CD8-positive, alpha-beta memory T cell (primary cell): ENCODE data around the gene CTU2. TPM values are rescaled to one million over a fixed set of nuclear protein-coding genes. Genes with fewer than 3 reads are reported as not detected.

Experiments
- CTCF ChIA-PET: fragments of 350-600 bp; sonication (Branson Sonifier 250); formaldehyde crosslinking; loops from one replicate; lab custom pipeline; 2021; ENCODE audit warnings: antibody characterized with exemption; lab: Charles Lee
- POLR2A ChIA-PET: fragments of 350-600 bp; sonication (Branson Sonifier 250); formaldehyde crosslinking; loops from one replicate; lab custom pipeline; 2021; ENCODE audit warnings: antibody characterized with exemption; lab: Charles Lee
- DNase-seq, 5 donors: peaks; one replicate each; pipeline versions ENCODE4 v3.0.0 to v3.0.0-alpha.2; 2020 to 2022; ENCODE audit warnings: mixed read lengths in 1 of 5
- H3K27ac ChIP-seq: one replicate; pipeline ENCODE4 v1.7.0; 2013; ENCODE audit warnings: low read depth, mild to moderate bottlenecking, low read length, moderate library complexity
- H3K27me3 ChIP-seq: 2 replicates; pipeline ENCODE4 v1.7.0; 2013; ENCODE audit warnings: low read length, mild to moderate bottlenecking; ENCODE audit not compliant: insufficient read depth, poor library complexity, severe bottlenecking
- H3K36me3 ChIP-seq: 2 replicates; pipeline ENCODE4 v1.7.0; 2013; ENCODE audit warnings: mild to moderate bottlenecking, low read length, moderate library complexity; ENCODE audit not compliant: insufficient read depth
- H3K4me1 ChIP-seq: 2 replicates; pipeline ENCODE4 v1.7.0; 2013; ENCODE audit warnings: mild to moderate bottlenecking, low read length, moderate library complexity; ENCODE audit not compliant: insufficient read depth
- H3K4me3 ChIP-seq: 2 replicates; pipeline ENCODE4 v1.7.0; 2013; ENCODE audit warnings: mild to moderate bottlenecking, low read length
- H3K9me3 ChIP-seq: 2 replicates; pipeline ENCODE4 v1.7.0; 2013; ENCODE audit warnings: mild to moderate bottlenecking, low read length
- H3K27ac Mint-ChIP-seq, 8 donors: one replicate each; pipeline ENCODE4 v1.8.0; 2020 to 2021; ENCODE audit warnings: mixed read lengths in 8 of 8, mild to moderate bottlenecking in 6 of 8, inconsistent platforms in 3 of 8, moderate library complexity in 3 of 8
- H3K27me3 Mint-ChIP-seq, 2 donors: one replicate each; pipeline ENCODE4 v1.8.0; 2020 to 2021; ENCODE audit warnings: mixed read lengths in 2 of 2, mild to moderate bottlenecking in 1 of 2, moderate library complexity in 1 of 2
- H3K36me3 Mint-ChIP-seq, 3 donors: one replicate each; pipeline ENCODE4 v1.8.0; 2020 to 2021; ENCODE audit warnings: mixed read lengths in 3 of 3, inconsistent platforms in 1 of 3, mild to moderate bottlenecking in 1 of 3
- H3K4me1 Mint-ChIP-seq, 3 donors: one replicate each; pipeline ENCODE4 v1.8.0; 2020 to 2021; ENCODE audit warnings: mixed read lengths in 3 of 3, inconsistent platforms in 1 of 3, mild to moderate bottlenecking in 1 of 3
- H3K4me3 Mint-ChIP-seq, 7 donors: one replicate each; pipeline ENCODE4 v1.8.0; 2020 to 2021; ENCODE audit warnings: mixed read lengths in 7 of 7, mild to moderate bottlenecking in 6 of 7, moderate library complexity in 4 of 7, inconsistent platforms in 2 of 7
- H3K9me3 Mint-ChIP-seq, 5 donors: one replicate each; pipeline ENCODE4 v1.8.0; 2020 to 2022; ENCODE audit warnings: mixed read lengths in 5 of 5, mild to moderate bottlenecking in 3 of 5, moderate library complexity in 2 of 5, inconsistent platforms in 1 of 5
- polyA plus RNA-seq: library from polyadenylated mRNA; unstranded; fragments of 300-500 nt; fragmentation: Illumina TruSeq; gene quantifications from one replicate; pipeline ENCODE4 v1.2.3, GENCODE V29; 2021
- total RNA-seq, 2 experiments: library from RNA; stranded (reverse); gene quantifications; one replicate each; pipeline ENCODE4 v1.2.3, GENCODE V29; 2021

CTU2 gene
- total and polyA plus RNA-seq, 3 experiments from 2014 or later, result 21.6 to 69.0 (median 68.6) TPM

DNA sequence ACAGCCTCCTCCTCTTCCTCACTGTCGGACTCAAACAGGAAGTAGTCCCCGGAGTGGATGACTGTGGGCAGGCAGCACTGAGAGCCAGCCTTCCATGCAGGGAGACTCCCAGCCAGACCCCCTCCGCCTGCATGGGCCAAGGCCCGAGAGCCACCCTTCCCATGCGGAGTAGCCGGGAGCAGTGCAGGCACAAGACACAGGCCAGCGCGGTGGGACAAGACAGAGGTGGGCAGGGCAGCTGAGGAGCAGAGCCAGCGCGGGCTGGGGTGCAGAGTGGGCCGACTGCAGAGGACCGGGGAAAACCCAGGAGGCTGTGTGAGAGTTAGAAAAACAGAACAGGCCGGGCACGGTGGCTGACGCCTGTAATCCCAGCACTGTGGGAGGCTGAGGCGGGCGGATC is 17.6 kb downstream of the CTU2 start:
- Mint-ChIP-seq H3K4me1 (no peaks in the 10 kb centered on the region), H3K4me3 (no peak overlapping the region), H3K27ac (peak overlapping the region in 1 of 8 donors; percentile 50), H3K27me3 (peaks cover 0 to 1% of the 10 kb centered on the region in 2 donors), H3K36me3 (peaks cover 0 to 79% (median 2%) of the 10 kb centered on the region in 3 donors), H3K9me3 (no peaks in the 10 kb centered on the region)
- Histone ChIP-seq H3K27me3 (no peaks in the 10 kb centered on the region), H3K9me3 (no peaks in the 10 kb centered on the region), H3K4me3 (no peak overlapping the region), H3K4me1 (no peaks in the 10 kb centered on the region), H3K27ac (no peak overlapping the region), H3K36me3 (peaks cover 43% of the 10 kb centered on the region)
- DNase-seq, result no peak
- ChIA-PET POLR2A (no interaction called here), CTCF (interaction anchor here (1.3 to 1.7 kb wide), 2 partner anchors 9 to 13 kb away, joined by 3 to 5 read pairs; no protein-coding TSS in a partner anchor)

DNA sequence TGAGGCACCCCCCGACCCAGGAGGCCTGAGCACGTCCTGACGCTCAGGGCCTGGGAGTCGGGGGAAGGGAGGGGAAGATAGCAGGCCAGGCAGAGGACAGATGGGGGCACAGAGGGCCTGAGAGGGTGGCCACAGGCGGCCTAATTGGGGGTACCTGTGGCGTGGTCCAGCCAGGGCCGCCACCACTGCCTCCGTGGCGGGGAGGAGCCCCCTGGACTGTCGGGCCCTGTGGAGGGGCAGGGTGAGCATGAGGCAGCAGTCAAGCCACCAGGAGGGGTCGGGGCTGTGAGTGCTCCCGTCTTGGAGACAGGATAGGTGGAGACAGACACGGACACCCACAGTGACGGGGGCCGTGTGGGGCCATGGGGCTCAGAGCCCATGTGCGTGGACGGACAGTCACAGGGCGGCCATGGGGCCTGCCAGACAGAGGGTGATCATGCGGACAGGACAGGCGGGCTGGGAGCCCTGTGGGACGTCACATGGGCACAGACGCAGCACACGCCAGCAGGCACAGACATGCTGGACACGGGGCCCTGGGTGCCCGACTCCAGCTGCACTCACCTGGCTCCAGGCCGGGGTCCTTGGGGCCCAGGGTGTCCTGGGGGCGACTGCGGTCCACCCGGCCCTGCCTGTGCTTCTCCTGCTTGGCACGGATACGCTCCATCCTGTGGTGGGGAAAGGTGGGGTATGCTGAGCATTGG is 18.7 kb downstream of the CTU2 start:
- no peak overlapping the region for H3K4me3 Mint-ChIP-seq
- Histone ChIP-seq H3K4me3 (no peak overlapping the region), H3K36me3 (peaks cover 34% of the 10 kb centered on the region), H3K27ac (no peak overlapping the region), H3K27me3 (no peaks in the 10 kb centered on the region), H3K4me1 (no peaks in the 10 kb centered on the region), H3K9me3 (no peaks in the 10 kb centered on the region)
- peaks cover 0 to under 1% of the 10 kb centered on the region in 2 donors for H3K27me3 Mint-ChIP-seq
- no peaks in the 10 kb centered on the region for H3K4me1 Mint-ChIP-seq
- no peaks in the 10 kb centered on the region for H3K9me3 Mint-ChIP-seq
- CTCF ChIA-PET, result interaction anchor here (1.7 kb wide), 2 partner anchors 12 kb away, joined by 5 read pairs; no protein-coding TSS in a partner anchor
- peaks cover 0 to 71% (median 4%) of the 10 kb centered on the region in 3 donors for H3K36me3 Mint-ChIP-seq
- H3K27ac Mint-ChIP-seq, result peak overlapping the region in 1 of 8 donors; percentile 88
- DNase-seq, result no peak
- POLR2A ChIA-PET, result no interaction called here

DNA sequence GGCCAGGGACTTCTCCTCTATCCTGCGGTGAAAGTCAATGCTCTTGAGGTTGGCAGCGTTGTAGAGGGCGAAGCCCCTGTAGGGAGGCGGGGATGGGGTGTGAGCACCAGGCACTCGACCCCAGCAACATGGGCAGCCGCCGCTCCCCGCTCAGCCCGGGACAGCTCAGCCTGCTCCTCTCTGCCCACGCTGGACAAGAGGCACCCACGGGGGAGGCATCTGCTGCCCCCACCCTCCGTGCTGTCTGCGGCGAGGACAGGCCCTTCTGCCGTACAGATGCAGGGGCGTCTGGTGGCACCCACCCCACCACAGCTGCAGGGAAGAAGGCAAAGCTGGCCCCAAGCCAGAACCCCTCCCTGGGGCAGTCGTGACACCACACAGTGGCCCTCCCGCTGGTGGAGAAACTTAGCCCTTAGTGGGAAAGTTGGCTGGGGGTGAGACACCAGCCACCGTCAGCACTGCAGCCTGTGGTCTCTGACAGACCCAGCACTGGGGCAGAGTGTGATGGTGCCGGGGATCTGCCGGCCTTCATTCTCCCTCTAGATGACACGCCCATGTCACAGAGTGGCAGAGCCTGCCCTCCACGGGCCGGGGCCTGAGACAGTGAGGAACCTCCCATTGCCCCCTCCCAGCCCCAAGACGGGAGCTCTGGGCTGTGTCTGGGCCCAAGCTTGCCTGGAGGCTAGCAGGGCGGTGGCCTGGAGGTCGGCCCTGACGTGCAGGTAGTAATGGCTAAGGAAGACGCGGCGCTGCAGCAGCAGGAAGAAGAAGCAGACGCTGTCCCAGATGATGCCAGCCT is 19.5 kb downstream of the CTU2 start:
- no peak overlapping the region for H3K27ac ChIP-seq
- H3K4me3 ChIP-seq, result no peak overlapping the region
- Mint-ChIP-seq H3K36me3 (peaks cover 0 to 69% (median 4%) of the 10 kb centered on the region in 3 donors), H3K4me1 (no peaks in the 10 kb centered on the region), H3K4me3 (no peak overlapping the region), H3K27me3 (no peaks in the 10 kb centered on the region), H3K27ac (no peak overlapping the region), H3K9me3 (no peaks in the 10 kb centered on the region)
- POLR2A ChIA-PET, result no interaction called here
- DNase-seq, result no peak
- CTCF ChIA-PET, result interaction anchor here (1.7 kb wide), 1 partner anchor 11 kb away, joined by 5 read pairs; no protein-coding TSS in a partner anchor
- H3K4me1 ChIP-seq, result no peaks in the 10 kb centered on the region
- H3K9me3 ChIP-seq, result no peaks in the 10 kb centered on the region
- H3K36me3 ChIP-seq, result peaks cover 35% of the 10 kb centered on the region
- H3K27me3 ChIP-seq, result no peaks in the 10 kb centered on the region

DNA sequence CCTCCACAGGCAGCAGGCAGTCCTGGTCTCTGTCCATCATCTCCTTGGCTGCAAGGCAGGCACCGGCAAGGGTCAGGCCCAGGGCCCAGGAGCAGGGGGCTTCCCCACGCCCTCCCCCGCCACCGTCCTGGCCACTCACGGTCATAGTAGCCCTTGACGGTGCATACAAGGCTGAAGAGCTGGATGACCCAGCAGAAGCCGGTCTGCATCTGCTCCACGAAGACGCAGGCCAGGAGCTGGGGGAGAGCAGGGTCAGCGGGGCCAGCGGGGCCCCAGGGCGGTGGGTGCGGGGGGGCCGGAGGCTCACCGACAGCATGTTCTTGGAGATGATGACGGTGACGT is 20.1 kb downstream of the CTU2 start:
- Histone ChIP-seq H3K4me1 (no peaks in the 10 kb centered on the region), H3K36me3 (peaks cover 30% of the 10 kb centered on the region), H3K4me3 (no peak overlapping the region), H3K27me3 (no peaks in the 10 kb centered on the region), H3K9me3 (no peaks in the 10 kb centered on the region), H3K27ac (no peak overlapping the region)
- peaks cover 0 to 2% (median 0%) of the 10 kb centered on the region in 3 donors for H3K4me1 Mint-ChIP-seq
- no peak overlapping the region for H3K4me3 Mint-ChIP-seq
- POLR2A ChIA-PET, result no interaction called here
- CTCF ChIA-PET, result interaction anchor here (1.7 kb wide), 1 partner anchor 11 kb away, joined by 5 read pairs; no protein-coding TSS in a partner anchor
- DNase-seq, result no peak
- H3K27me3 Mint-ChIP-seq, result no peaks in the 10 kb centered on the region
- H3K36me3 Mint-ChIP-seq, result peaks cover 0 to 69% (median 4%) of the 10 kb centered on the region in 3 donors
- no peaks in the 10 kb centered on the region for H3K9me3 Mint-ChIP-seq
- no peak overlapping the region for H3K27ac Mint-ChIP-seq

DNA sequence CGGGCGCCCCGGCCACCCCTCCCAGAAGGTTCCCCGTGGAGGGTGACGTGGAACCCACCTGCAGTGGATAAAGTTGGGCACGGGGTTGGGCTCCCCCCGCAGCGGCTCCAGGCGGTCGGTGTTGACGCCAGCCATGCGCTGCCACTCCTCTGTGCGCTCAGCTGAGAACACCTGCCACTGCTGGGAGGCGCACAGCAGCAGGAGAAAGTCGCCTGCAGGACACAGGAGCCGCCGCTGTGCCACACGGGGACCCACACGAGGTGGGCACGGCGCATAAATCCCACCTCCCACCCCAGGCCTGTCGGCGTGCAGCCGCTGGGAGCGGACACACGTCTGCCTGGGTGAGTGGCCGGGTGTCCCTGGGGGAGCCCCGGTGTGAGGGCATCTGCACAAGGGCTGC is 20.7 kb downstream of the CTU2 start:
- ChIA-PET POLR2A (no interaction called here), CTCF (interaction anchor here (1.7 kb wide), 1 partner anchor 10 kb away, joined by 5 read pairs; no protein-coding TSS in a partner anchor)
- Histone ChIP-seq H3K9me3 (no peaks in the 10 kb centered on the region), H3K27ac (no peak overlapping the region), H3K36me3 (peaks cover 27% of the 10 kb centered on the region), H3K4me3 (no peak overlapping the region), H3K4me1 (no peaks in the 10 kb centered on the region), H3K27me3 (no peaks in the 10 kb centered on the region)
- Mint-ChIP-seq H3K27me3 (no peaks in the 10 kb centered on the region), H3K27ac (no peak overlapping the region), H3K4me1 (peaks cover 0 to 2% (median 0%) of the 10 kb centered on the region in 3 donors), H3K9me3 (no peaks in the 10 kb centered on the region), H3K36me3 (peaks cover 0 to 70% (median 4%) of the 10 kb centered on the region in 3 donors), H3K4me3 (no peak overlapping the region)
- DNase-seq, result no peak

DNA sequence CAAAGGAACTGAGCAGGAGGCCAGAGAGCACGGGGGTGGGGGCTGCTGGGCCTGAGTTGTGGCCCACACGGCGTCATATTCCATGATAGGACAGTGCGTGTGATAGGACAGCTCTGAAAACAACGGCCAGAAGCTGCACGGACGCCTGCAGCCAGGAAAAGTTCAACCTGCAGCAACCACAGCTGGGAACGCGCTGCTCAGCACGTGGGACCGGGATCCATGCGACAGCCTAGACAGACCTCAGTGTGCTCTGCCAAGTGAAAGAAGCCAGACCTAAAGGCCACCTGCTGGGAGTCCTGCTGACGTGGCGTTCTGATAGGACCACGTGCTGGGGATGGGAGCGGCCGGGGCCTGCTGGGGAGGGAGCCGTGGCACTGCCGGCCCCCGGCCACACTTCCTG is 21.6 kb downstream of the CTU2 start:
- peaks cover 25% of the 10 kb centered on the region for H3K36me3 ChIP-seq

DNA sequence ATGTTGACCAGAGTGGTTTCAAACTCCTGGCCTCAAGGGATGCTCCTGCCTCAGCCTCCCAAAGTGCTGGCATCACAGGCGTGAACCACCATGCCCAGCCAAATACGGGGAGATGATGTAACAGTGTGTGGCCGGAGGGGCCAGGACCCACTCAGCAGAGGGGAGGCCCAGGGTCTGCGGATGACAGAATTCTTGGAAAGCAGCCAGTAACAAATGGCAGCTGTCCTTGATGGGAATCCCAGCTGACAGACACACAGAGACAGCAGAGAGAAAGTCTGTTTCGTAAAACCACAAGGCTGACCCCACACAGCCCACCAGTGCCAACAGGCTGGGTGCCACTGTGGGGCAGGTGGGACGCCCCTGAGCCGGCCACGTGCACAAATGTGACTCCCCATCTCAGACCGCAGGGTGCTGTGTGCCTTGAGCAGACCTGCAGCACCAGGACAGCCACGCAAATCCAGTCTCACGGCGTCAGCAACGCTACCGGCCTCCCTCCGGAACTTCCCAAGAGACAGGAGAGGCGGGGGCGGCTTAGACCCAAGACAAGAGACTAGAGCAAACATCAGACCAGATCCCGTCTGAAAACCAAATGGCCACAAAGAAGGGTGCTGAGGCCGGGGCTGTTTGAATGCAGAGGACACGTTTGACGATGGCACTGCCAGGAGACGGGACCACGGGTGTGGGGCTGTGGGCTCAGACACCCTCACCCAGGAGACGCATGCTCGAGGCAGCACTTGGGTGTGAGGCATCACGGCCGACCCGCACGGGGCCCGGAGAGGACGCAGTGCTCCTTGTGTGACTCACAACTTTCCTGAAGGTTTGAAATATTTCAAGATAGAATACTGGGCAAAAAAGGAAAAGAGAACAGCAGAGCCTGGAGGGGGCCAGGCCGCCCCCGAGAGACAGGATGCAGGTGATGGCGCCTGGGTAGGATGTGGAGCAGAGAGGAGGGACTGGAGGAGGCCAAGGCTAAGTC is 24.6 kb downstream of the CTU2 start:
- Histone ChIP-seq H3K27me3 (no peaks in the 10 kb centered on the region), H3K4me1 (no peaks in the 10 kb centered on the region), H3K27ac (no peak overlapping the region), H3K36me3 (peaks cover 18% of the 10 kb centered on the region), H3K9me3 (no peaks in the 10 kb centered on the region), H3K4me3 (no peak overlapping the region)
- ChIA-PET POLR2A (no interaction called here), CTCF (no interaction called here)
- H3K27ac Mint-ChIP-seq, result peak overlapping the region in 4 of 8 donors; percentile 38 to 91 (median 62)
- no peak for DNase-seq
- H3K36me3 Mint-ChIP-seq, result peaks cover 0 to 59% (median 4%) of the 10 kb centered on the region in 3 donors
- no peaks in the 10 kb centered on the region for H3K27me3 Mint-ChIP-seq
- no peak overlapping the region for H3K4me3 Mint-ChIP-seq
- H3K4me1 Mint-ChIP-seq, result peaks cover 0 to 2% (median 0%) of the 10 kb centered on the region in 3 donors
- no peaks in the 10 kb centered on the region for H3K9me3 Mint-ChIP-seq

More for the DNA sequence above, 21.6 kb downstream of the CTU2 start:
- H3K4me1 ChIP-seq, result no peaks in the 10 kb centered on the region
- H3K9me3 Mint-ChIP-seq, result no peaks in the 10 kb centered on the region
- H3K36me3 Mint-ChIP-seq, result peaks cover 0 to 66% (median 4%) of the 10 kb centered on the region in 3 donors
- ChIA-PET CTCF (no interaction called here), POLR2A (no interaction called here)
- no peaks in the 10 kb centered on the region for H3K27me3 Mint-ChIP-seq
- no peaks in the 10 kb centered on the region for H3K27me3 ChIP-seq
- peaks cover 0 to 2% (median 0%) of the 10 kb centered on the region in 3 donors for H3K4me1 Mint-ChIP-seq
- no peak for DNase-seq
- peak overlapping the region in 1 of 8 donors; percentile 33 for H3K27ac Mint-ChIP-seq
- H3K4me3 ChIP-seq, result no peak overlapping the region
- no peaks in the 10 kb centered on the region for H3K9me3 ChIP-seq
- H3K27ac ChIP-seq, result no peak overlapping the region
- no peak overlapping the region for H3K4me3 Mint-ChIP-seq
